ENCODE measurements around the gene GFER. TPM values are rescaled to one million over a fixed set of nuclear protein-coding genes. Genes with fewer than 3 reads are reported as not detected.
A peak's percentile ranks its signal among the peaks of the same experiment; 100 is the strongest.

GFER gene
- total and polyA plus RNA-seq, 10 of the 15 experiments (the other 5 are each of a cell fraction or from before 2014, with no cell fraction given) = 2.4 to 57.7 (median 31.3) TPM

DNA sequence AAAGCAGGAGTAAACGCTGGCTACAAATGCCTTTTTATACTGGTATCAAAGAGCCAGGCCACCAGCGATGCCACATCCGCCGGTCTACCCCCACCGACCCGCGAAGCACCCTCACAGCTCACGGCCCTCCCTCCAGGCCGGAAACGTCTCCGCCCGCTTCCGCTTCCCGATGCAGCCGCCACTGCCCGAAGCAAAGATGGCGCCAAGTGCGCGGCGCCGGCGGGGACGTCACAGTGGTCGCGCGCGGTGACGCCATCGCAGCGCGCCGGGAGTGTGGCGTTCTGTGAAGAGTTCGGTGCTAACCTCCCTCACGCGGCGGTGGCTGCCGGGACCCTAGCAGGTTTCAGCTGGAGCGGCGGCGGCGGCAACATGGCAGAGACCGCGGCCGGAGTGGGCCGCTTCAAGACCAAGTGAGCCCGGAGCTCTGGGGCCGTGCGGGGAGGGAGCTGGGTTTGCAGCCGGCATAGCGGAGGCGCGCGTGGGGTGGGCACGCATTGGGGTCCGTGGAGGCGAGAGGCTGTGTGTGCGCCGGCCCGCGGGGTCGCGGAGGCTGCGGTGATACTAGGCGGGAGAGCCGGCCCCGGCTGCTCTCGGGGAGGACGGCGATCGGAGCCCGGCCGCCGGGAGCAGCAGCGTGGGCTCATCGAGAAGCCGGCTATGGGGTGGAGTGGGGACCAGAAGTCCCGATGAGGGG is 12.1 kb upstream of the GFER start, which contains the start of gene TBL3:
TSS of gene TBL3 (plus strand) at position 258 of the 694 bp plus-strand sequence. CDS start at position 370, 112 bp downstream.
- RAD21 ChIA-PET (ENCODE audit: unreplicated experiment) = interaction anchor here (1.0 to 1.3 kb wide), 2 partner anchors 9 to 12 kb away, joined by 3 to 6 read pairs; partner anchors contain the start of genes GFER and NOXO1
- POLR2A ChIA-PET = interaction anchor here (0.6 to 2.7 kb wide), 11 partner anchors 9 to 189 kb away, joined by 3 to 21 read pairs (median 4); partner anchors contain the start of genes GFER, MSRB1, NDUFB10 and NOXO1
- peak within 1 kb of the TSS; percentile 89 for H3K27ac ChIP-seq (ENCODE audit: control insufficient read depth, insufficient read depth)
- H3K36me3 ChIP-seq (ENCODE audit: control insufficient read depth in 2 of 2, insufficient read depth in 2 of 2, low read length in 1 of 2) = peaks cover 0 to 23% of the 10 kb centered on the region in 2 experiments; a peak in 3 of 4 replicates
- in situ Hi-C loops (cut with MboI) (no loop called here), intact Hi-C loops (cut with micrococcal nuclease; ENCODE audit: unreplicated experiment) (no loop called here)
- DNase-seq (ENCODE audit: low read depth, low spot score) (peak; percentile 70), ATAC-seq (peak; percentile 98), FAIRE-seq (peak; percentile 76)
- SMC1A ChIA-PET (ENCODE audit: uncharacterized antibody, unreplicated experiment) = interaction anchor here (0.8 to 1.3 kb wide), 2 partner anchors 11 to 22 kb away, joined by 3 to 7 read pairs; no protein-coding TSS in a partner anchor
- H3K79me2 ChIP-seq (ENCODE audit: control insufficient read depth, insufficient read depth, low read length) = peaks cover 24% of the 10 kb centered on the region
- no peaks in the 10 kb centered on the region for H3K27me3 ChIP-seq (replicated peaks in 1 of 2; ENCODE audit: control insufficient read depth in 2 of 2, insufficient read depth in 2 of 2, low read length in 1 of 2)
- peak within 1 kb of the TSS; percentile 79 for H2AFZ ChIP-seq (ENCODE audit: control insufficient read depth, low read depth, low read length)
- H4K20me1 ChIP-seq (ENCODE audit: control insufficient read depth, insufficient read depth) = no peaks in the 10 kb centered on the region
- H3K4me3 ChIP-seq = peak within 1 kb of the TSS; percentile 93
- peak within 1 kb of the TSS; percentile 95 for H3K4me2 ChIP-seq (ENCODE audit: control insufficient read depth, insufficient read depth)
- no TSS peak for BruUV-seq (replicated peaks)
- CTCF ChIA-PET = interaction anchor here (1.1 to 1.3 kb wide), 2 partner anchors 10 to 32 kb away, joined by 3 to 6 read pairs; no protein-coding TSS in a partner anchor
- peak within 1 kb of the TSS; percentile 87 for H3K9ac ChIP-seq (ENCODE audit: control insufficient read depth, insufficient read depth, low read length)
- WGBS (ENCODE audit: insufficient coverage, insufficient replicate concordance, low lambda C conversion rate, missing lambda C conversion rate) = under 1% methylated on average over 78 of the region's 78 CpGs
- H3K4me1 ChIP-seq (ENCODE audit: control insufficient read depth, insufficient read depth, low read length) = peaks cover 12% of the 10 kb centered on the region
- no peaks in the 10 kb centered on the region for H3K9me3 ChIP-seq (replicated peaks; ENCODE audit: control insufficient read depth, insufficient read depth, low read length)
- TF ChIP-seq, protein P1, sequence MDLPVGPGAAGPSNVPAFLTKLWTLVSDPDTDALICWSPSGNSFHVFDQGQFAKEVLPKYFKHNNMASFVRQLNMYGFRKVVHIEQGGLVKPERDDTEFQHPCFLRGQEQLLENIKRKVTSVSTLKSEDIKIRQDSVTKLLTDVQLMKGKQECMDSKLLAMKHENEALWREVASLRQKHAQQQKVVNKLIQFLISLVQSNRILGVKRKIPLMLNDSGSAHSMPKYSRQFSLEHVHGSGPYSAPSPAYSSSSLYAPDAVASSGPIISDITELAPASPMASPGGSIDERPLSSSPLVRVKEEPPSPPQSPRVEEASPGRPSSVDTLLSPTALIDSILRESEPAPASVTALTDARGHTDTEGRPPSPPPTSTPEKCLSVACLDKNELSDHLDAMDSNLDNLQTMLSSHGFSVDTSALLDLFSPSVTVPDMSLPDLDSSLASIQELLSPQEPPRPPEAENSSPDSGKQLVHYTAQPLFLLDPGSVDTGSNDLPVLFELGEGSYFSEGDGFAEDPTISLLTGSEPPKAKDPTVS (IDR thresholded peaks at IDR 0.05; ENCODE audit: low read depth, low read length) = 0 out of 2 replicates have a peak, but pooled peaks have one; percentile 55
- TF ChIP-seq NR2F1 (conservative IDR thresholded peaks at IDR 0.05) = peak; percentile 64; the same call in 1 of the 2 replicates
- TF ChIP-seq E2F8 (IDR thresholded peaks at IDR 0.05; ENCODE audit: low read depth, partially characterized antibody) = peak; percentile 85
- TF ChIP-seq, protein P2, sequence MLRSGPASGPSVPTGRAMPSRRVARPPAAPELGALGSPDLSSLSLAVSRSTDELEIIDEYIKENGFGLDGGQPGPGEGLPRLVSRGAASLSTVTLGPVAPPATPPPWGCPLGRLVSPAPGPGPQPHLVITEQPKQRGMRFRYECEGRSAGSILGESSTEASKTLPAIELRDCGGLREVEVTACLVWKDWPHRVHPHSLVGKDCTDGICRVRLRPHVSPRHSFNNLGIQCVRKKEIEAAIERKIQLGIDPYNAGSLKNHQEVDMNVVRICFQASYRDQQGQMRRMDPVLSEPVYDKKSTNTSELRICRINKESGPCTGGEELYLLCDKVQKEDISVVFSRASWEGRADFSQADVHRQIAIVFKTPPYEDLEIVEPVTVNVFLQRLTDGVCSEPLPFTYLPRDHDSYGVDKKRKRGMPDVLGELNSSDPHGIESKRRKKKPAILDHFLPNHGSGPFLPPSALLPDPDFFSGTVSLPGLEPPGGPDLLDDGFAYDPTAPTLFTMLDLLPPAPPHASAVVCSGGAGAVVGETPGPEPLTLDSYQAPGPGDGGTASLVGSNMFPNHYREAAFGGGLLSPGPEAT (IDR thresholded peaks at IDR 0.05; ENCODE audit: low read depth) = peak; percentile 94
- TF ChIP-seq SREBF1 (IDR thresholded peaks at IDR 0.05; ENCODE audit: low read length) = peak; percentile 51; the same call in 1 of the 2 replicates
- TF ChIP-seq ATF7 (IDR thresholded peaks at IDR 0.05; ENCODE audit: low read depth) = peak; percentile 32
- no peak for TF ChIP-seq TCF7 (IDR thresholded peaks at IDR 0.05; ENCODE audit: borderline replicate concordance)
- TF ChIP-seq PAX5 (IDR thresholded peaks at IDR 0.05; ENCODE audit: borderline replicate concordance, low read depth, low read length) = peak; percentile 41; the same call in 1 of the 2 replicates
- peak; percentile 96 for TF ChIP-seq RELA (IDR thresholded peaks at IDR 0.05; ENCODE audit: borderline replicate concordance, partially characterized antibody)
- TF ChIP-seq, protein P3, sequence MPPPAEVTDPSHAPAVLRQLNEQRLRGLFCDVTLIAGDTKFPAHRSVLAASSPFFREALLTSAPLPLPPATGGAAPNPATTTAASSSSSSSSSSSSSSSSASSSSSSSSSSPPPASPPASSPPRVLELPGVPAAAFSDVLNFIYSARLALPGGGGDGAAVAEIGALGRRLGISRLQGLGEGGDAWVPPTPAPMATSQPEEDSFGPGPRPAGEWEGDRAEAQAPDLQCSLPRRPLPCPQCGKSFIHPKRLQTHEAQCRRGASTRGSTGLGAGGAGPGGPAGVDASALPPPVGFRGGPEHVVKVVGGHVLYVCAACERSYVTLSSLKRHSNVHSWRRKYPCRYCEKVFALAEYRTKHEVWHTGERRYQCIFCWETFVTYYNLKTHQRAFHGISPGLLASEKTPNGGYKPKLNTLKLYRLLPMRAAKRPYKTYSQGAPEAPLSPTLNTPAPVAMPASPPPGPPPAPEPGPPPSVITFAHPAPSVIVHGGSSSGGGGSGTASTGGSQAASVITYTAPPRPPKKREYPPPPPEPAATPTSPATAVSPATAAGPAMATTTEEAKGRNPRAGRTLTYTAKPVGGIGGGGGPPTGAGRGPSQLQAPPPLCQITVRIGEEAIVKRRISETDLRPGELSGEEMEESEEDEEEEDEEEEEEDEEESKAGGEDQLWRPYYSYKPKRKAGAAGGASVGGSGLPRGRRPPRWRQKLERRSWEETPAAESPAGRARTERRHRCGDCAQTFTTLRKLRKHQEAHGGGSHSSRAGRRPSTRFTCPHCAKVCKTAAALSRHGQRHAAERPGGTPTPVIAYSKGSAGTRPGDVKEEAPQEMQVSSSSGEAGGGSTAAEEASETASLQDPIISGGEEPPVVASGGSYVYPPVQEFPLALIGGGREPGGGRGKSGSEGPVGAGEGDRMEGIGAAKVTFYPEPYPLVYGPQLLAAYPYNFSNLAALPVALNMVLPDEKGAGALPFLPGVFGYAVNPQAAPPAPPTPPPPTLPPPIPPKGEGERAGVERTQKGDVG (CRISPR knock-in tag; IDR thresholded peaks at IDR 0.05) = no peak
- no peak for TF ChIP-seq NFYA (IDR thresholded peaks at IDR 0.05; ENCODE audit: borderline replicate concordance, low read depth, low read length)
- TF ChIP-seq CREB1 (IDR thresholded peaks at IDR 0.05; ENCODE audit: low read depth) = peak; percentile 100
- TF ChIP-seq JUNB (IDR thresholded peaks at IDR 0.05) = no peak
